Spleen (tissue), 7 donors: ENCODE results near the gene TAS2R13.

ENCODE experiments used
- POLR2A ChIP-seq, 3 donors: fragments of 450-650 bp; IDR thresholded peaks; one replicate each; pipeline ENCODE4 v1.5.1; 2017; ENCODE audit warnings: antibody characterized with exemption in 3 of 3, mild to moderate bottlenecking in 1 of 3
- TF ChIP-seq, protein P1 (sequence below), 11 experiments: fragments of 200-600 bp in 7 of 11; fragments of 450-650 bp in 4 of 11; sonication (generic) in 4 of 11; IDR thresholded peaks in 8 of 11; conservative IDR thresholded peaks in 3 of 11; 1 replicate in 7 of 11; 2 replicates in 4 of 11; pipeline versions ENCODE4 v1.4.0 to v1.8.0; 2016 to 2021; ENCODE audit warnings: antibody characterized with exemption in 11 of 11, inconsistent platforms in 4 of 11, mild to moderate bottlenecking in 1 of 11
- donor health status: DM: no; HTN: no; CAD: no; lungs with moderate emphysema.
- donor health status: DM: no; HTN: no; CAD: no.
- donor health status: DM: no; HTN: no; CAD: no.

DNA sequence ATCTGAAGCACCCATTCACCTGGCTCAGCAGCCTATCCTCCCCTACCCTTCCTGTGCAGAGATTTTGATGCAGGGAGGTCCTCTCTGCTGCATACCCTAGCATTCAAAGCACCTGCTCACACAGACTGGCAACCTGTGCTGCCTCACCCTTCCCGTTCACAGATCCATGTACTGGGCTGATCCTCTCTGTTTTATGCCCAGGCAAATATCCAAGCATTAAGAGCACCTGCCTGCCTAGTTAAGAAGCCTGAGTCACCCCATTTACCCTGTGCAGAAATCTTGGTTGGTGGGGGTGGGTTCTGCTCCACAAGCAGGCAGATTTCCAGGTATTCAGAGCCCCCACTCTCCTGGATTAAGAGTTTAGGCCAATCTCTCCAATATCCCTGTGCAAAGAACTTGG is 8.4 kb downstream of the TAS2R13 start:
- TF ChIP-seq, protein P1, sequence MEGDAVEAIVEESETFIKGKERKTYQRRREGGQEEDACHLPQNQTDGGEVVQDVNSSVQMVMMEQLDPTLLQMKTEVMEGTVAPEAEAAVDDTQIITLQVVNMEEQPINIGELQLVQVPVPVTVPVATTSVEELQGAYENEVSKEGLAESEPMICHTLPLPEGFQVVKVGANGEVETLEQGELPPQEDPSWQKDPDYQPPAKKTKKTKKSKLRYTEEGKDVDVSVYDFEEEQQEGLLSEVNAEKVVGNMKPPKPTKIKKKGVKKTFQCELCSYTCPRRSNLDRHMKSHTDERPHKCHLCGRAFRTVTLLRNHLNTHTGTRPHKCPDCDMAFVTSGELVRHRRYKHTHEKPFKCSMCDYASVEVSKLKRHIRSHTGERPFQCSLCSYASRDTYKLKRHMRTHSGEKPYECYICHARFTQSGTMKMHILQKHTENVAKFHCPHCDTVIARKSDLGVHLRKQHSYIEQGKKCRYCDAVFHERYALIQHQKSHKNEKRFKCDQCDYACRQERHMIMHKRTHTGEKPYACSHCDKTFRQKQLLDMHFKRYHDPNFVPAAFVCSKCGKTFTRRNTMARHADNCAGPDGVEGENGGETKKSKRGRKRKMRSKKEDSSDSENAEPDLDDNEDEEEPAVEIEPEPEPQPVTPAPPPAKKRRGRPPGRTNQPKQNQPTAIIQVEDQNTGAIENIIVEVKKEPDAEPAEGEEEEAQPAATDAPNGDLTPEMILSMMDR (IDR thresholded peaks at IDR 0.05 in 8 of 11, conservative IDR thresholded peaks at IDR 0.05 in 3 of 11), result no peak
- TF ChIP-seq POLR2A (IDR thresholded peaks at IDR 0.05), result no peak
